Stimulated activated CD8-positive, alpha-beta memory T cell treated with anti-CD3 and anti-CD28 coated beads, Interleukin-7, amount 100 ng/mL, for 48 hours (primary cell): Measurements from ENCODE around the gene FXN.
"Not testable (repeated sequence)": the region's sequence is repeated elsewhere in the genome, so short reads cannot be mapped to it uniquely, and the experiment has no call there.

ENCODE experiments used
- DNase-seq, 2 donors: peaks; one replicate each; pipeline ENCODE4 v3.0.0-alpha.2; 2020; ENCODE audit warnings: low read depth in 1 of 2; ENCODE audit errors: extremely low read depth in 1 of 2

FXN gene

DNA sequence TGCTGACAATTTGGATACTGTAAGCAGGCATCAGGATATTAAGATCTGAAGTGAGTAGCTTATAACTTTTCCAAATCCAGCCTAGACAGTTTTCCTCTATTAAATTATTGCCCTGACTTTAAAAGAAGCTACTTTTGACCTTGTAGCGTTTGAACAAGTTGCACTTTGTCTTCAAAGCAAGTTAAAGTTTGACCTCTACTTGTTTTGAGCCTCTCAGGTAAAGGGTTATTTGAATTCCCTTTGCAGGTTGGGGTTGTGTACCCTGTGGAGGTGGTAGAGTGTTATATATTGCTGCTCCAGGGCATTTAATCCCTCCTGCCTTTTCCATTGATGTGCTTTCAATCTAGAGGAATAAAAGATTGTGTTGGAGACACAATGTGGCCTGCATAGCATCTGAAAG lies 30.1 kb downstream of the FXN start:
- DNase-seq: no peak

DNA sequence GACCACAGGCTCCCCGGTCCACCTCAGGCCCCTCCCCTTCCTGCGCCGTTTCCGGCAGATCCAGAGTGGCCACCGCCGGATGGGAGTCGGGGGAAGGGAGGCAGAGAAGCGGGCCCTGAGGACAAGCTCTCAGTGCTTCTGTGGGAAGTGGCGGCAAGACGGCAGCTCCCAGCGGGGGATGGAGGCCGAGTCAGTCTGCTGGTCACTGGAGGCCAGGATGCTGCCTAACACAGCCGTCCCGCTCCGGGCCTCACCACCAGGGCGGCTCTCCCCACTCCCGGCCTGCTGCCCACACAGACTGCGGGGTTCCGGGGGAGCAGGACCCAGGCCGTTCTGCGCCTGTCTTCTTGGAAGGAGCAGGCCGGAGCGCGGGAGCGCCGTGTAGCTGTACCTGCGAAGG lies 31.4 kb downstream of the FXN start:
- no peak for DNase-seq

DNA sequence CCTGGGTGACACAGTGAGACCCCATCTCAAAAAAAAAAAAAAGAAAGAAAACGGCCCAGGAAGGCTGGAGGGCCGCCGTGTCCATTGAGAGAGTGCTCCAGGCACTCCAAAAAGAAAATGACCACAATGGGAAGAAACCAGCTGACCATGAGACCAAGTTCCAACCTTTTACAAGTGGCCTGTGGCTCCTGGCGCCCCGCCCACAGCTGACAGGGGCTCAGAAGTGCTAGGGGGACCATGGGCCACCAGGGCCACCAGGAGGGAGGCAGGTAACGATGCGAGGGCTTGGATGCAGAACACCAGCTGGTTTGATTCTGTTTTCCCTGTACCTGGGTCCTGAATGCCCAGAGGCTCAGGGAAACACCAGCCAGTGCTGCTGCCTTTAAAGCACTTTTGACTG lies 34.6 kb downstream of the FXN start:
- DNase-seq: no peak

DNA sequence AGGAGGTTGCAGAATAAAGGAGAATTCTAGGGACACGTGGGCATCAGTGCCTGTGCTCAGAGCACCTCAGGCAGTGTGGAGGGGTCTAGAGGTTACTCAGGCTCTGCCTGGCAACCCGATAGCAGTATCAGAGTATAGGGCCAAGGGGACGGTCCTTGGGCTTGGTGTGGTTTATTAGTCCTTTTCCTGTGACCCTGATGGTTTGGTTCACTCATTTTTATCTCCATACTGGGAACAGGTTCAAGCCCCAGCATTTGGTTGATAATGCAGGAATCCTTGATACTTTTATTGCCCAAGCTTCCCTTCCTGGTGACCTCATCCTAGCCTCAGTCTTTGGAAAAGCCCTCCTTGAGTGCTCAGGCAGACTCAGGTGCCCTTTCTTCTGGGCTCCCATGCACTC lies 35.5 kb downstream of the FXN start:
- no peak for DNase-seq

DNA sequence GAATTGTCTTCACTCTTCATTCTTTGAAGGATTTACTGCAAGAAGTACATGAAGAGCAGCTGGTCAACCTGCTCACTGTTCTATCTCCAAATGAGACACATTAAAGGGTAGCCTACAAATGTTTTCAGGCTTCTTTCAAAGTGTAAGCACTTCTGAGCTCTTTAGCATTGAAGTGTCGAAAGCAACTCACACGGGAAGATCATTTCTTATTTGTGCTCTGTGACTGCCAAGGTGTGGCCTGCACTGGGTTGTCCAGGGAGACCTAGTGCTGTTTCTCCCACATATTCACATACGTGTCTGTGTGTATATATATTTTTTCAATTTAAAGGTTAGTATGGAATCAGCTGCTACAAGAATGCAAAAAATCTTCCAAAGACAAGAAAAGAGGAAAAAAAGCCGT lies 37.6 kb downstream of the FXN start:
- DNase-seq: no peak

DNA sequence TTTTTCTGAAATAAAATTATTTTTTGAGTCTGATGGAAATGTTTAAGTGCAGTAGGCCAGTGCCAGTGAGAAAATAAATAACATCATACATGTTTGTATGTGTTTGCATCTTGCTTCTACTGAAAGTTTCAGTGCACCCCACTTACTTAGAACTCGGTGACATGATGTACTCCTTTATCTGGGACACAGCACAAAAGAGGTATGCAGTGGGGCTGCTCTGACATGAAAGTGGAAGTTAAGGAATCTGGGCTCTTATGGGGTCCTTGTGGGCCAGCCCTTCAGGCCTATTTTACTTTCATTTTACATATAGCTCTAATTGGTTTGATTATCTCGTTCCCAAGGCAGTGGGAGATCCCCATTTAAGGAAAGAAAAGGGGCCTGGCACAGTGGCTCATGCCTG lies 39.2 kb downstream of the FXN start:
- no peak for DNase-seq

DNA sequence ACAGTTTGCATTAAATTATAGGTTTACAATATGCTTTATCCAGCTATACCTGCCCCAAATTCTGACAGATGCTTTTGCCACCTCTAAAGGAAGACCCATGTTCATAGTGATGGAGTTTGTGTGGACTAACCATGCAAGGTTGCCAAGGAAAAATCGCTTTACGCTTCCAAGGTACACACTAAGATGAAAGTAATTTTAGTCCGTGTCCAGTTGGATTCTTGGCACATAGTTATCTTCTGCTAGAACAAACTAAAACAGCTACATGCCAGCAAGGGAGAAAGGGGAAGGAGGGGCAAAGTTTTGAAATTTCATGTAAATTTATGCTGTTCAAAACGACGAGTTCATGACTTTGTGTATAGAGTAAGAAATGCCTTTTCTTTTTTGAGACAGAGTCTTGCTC lies 41.0 kb downstream of the FXN start:
- DNase-seq: no peak

DNA sequence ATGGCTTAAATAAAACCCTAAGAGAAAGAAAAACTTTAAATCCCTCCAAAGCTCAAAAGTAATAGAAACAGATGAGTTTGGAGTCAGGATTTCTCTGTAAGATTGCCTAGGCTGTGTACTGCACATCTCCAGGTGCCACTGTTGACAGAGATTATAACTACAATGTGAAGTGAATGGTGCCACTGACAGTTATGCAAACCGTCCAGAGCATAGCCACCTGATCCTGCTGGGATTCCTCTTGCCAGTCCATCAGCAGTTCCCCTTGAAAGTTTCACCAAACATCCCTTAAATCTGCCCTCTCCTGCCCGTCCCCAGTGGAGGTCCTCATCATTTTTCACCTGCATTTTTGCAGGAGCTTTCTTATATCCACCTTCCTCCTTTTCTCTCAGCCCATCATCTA lies 42.5 kb downstream of the FXN start:
- DNase-seq: no peak

DNA sequence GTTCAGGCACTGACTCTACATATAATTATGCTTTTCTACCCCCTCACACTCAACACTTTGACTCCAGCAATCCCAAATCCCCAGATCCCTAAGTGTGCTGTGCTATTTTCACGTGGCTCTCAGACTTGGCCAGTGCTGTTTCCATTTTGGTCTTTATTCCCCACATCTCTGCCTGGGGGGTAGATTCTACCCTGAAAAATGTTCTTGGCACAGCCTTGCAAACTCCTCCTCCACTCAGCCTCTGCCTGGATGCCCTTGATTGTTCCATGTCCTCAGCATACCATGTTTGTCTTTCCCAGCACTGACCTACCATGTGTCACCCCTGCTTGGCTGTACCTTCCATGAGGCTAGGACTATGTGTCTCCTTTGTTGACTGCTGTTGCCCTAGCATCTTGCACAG lies 43.0 kb downstream of the FXN start:
- DNase-seq: no peak

DNA sequence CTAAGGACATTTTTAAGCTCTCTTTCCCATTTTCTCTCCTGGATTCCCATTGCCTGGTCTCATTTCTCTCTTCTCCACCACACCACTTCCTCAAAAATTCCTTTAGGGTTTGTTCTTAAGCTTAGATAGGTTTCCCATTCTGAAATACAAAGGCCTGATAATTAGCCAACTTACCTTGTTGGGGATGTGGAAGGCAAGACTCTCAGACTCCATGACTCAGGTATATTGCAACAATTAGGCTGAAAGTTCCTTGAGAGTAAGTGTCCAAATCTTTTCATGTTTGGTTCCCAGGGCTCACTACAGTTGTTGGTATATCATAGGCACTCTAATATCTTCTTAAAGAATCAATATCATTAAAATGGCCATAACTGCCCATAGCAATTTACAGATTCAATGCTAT lies 43.6 kb downstream of the FXN start:
- DNase-seq: no peak

DNA sequence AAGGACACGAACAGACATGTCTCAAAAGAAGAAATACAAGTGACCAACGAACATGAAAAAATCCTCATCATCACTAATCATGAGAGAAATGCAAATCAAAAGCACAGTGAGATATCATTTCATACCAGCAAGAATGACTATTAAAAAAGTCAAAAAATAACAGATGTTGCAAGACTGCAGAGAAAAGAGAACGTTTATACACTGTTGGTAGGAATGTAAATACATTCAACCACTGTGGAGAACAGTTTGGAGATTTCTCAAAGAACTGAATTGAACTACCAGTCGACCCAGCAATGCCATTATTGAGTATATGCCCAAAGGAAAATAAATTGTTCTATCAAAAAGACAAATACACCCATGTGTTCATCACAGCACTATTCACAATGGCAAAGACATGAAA lies 45.7 kb downstream of the FXN start:
- no peak for DNase-seq

DNA sequence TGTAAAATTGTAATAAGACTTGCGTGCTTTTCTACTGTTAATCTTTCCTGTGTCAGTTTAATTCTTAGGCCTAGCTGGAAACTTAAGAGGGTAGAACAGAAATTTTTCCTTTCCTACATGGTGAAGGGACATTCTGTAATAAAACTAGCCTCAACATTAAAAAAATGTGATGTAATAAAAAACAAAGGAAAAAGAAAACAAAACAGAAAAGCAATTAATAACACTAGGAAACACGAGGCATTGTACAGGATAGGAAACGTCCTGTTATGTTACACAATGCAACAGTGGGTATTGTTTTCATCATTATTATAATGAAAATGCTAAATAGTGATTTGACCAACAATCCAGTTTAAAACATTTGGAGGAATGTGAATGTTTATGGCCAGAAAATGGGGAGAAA lies 47.8 kb downstream of the FXN start:
- DNase-seq: no peak

DNA sequence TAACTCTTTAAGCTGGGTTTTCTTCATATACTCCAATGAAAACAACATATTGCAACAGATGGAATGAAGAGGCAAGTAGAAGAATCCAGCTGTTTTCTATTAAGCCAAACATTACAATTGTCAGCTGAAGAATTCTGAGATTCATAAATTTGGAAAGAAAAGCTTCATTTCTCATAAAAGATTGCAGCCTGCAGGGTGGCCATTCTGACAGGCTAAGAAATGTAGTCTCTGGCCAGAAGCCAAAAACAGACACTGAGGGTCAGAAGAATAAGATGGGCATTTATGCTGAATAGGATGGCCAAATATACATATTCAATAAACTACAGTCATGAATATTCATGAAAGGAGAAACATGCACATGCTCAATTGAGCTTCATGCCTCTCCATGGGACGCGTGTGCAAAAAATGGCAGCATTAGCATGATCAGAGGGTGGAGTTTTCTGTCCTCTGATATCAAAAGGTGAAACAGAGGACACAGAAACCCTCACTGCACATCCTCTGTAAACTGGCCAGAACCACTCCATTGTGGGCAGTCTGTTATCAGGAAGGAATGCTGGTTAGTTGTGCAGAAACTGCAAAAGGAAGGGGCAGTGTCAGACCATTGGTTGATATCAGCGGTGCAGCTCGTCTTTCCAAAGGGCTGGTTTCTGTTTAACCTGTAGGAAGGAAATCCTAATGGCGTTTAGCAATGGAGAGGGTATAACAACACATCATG lies 50.2 kb downstream of the FXN start:
- DNase-seq: no peak

DNA sequence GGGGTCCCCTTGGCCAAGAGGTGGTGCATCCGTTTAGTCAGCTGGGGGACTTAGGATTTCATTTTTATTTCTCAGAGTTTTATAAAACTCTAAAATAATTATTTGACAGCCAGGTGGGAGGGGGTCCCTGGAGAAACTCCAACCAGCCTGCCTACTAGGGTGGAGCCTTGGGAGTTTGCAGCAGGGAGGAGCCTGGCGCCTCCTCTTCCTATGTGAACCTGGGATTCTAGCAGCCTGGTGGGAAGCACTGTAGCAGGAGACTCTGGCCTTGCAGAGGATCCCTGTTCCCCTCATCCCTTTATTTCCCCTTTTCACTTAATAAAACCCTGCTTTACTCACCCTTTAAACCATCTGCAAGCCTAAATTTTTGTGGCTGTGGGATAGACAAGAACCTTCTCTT lies 50.8 kb downstream of the FXN start:
- DNase-seq: no peak

DNA sequence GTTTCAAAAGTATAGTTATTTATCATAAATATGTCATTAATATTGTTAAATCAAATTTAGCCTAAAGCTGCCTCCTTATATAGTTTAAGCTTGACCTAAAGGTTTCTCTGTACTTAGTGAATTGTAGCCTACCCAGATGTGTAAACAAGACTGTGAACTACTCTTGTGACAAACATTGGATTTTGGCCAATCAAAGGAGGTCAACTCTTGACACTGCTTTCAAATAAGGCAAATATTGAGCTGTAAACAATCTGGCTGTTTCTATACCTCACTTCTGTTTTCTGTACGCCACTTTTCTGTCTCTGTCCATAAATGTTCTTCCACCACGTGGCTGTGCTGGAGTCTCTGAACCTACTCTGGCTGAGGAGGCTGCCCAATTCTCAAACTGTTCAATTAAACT lies 51.2 kb downstream of the FXN start:
- DNase-seq: no peak

DNA sequence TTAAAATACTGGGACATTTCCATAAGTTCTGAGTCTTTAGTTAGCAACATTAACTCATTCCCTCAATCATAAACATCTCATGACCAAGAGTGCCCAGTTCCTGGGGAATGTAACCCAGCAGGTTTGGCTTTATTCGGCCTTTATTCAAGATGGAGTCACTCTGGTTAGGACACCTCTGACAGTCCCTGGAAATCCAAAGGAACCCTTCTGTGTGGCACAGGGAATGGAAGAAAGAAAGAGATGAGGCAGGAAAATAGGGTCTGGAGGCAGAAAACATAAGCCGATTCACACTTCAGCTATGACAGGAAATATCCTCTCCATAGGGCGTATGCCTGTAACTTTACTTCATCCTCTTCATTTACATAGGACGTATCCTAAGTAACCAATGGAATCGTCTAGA lies 53.5 kb downstream of the FXN start:
- no peak for DNase-seq

DNA sequence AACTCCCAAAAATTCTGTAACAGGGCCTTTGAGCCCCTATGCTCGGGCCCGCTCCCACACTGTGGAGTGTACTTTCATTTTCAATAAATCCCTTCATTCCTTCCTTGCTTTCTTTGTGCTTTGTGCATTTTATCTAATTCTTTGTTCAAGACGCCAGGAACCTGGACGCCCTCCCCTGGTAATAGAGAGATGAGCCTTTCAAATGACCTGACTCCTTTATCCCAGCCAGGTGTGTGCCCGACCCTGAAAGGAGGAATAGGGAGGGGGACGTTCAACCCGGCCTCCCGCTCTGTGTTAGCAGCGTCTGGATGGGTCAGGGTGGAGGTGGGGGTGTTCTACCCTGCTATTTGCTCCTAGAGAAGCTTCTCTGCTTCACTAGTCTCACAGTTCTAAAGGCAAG lies 53.9 kb downstream of the FXN start:
- DNase-seq: no peak

DNA sequence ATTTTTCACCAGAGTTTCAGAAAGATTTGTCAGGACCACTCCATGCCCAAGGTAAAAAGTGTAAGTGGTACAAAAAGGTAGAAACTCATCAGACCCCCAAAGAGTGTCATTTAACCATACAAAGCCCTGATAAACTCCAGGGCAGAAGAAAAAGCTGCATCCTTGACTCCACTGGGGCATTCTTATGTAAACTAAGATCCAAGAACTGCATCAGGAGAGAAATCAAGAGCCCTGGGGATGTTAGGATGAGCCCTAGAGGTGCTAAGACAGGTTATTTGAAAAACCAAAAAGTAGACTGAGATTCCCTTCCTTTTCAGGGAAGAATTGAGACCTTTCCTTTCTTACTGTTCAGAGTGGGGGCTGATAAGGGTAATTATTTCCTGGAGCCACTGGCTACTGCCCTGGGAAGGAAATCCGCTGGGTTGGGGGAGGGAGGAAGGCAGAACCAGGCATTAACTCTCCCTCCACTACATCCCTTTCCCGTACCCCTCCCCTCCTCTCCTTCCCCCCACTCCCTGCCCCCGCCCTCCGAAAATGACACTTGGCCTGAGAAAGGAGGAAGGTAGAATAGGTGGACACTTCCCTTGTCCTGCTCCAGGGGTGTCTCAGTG lies 54.7 kb downstream of the FXN start:
- no peak for DNase-seq

DNA sequence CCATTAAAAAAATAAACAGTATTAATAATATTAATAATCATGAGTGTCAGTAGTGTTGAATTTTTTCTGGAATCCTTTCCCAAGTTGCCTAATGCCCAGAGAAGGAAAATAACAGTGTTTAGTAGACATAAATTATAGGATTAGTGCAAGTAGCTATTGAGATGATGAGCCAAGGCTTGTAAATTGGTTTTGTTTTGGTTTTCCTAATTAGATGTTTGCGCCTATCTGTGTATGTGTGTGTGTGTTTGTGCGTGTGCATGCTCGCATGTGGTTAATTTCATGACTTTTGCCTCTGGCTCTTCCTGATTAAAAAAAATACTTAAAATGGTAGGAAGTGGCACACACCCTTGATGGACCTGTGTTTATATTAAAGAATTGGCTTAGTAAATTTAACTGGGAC lies 55.4 kb downstream of the FXN start:
- DNase-seq: no peak

DNA sequence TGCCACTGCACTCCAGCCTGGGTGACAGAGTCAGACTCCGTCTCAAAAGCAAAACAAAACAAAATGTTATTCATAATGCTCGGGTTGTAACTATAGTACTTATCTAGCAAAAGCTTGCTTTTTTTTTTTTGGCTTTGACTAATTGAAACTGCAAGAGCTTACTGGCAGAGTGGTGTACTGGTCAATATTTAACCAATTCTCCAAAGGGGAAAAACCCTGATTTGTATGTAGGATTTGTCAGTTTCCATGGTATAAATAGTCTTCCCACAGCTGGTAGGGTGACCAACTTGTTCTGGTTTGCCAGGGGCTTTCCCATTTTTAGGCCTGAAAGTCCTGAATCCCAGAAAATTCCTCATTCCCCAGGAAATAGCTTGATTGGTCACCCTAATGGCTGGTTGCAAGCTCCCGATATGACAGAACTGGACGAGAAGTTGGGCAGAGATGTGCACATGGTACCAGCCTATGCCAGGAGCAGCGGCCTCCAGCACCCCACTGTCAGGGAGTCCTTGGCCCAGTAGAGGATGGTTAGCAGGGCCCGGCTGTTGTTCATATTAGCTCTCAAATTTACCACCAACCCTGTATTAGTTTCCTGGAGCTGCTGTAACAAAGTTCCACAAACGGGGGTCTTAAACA lies 58.0 kb downstream of the FXN start:
- DNase-seq: no peak

DNA sequence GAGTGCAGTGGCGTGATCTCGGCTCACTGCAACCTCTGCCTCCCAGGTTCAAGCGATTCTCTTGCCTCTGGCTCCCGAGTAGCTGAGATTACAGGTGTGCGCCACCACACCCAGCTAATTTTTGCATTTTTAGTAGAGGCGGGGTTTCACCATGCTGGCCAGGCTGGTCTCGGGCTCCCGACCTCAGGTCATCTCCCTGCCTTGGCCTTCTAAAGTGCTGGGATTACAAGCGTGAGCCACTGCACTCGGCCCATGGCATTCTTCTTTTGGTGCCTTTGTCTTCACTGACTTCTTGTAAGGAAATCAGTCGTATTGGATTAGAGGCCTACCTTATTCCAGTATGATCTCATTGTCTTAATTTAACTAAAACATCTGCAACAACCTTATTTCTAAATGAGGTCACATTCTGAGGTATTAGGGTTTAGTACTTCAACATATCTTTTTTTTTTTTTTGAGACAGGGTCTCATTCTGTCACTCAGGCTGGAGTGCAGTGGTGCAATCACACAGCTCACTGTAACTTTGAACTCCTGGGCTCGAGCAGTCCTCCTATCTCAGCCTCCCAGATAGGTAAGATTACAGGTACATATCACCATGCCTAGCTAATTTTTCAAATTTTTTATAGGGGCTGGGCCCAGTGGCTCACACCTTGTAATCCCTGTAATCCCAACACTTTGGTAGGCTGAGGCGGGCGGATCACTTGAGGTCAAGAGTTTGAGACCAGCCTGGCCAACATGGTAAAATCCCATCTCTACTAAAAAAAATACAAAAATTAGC lies 59.0 kb downstream of the FXN start:
- not testable (repeated sequence) for DNase-seq

DNA sequence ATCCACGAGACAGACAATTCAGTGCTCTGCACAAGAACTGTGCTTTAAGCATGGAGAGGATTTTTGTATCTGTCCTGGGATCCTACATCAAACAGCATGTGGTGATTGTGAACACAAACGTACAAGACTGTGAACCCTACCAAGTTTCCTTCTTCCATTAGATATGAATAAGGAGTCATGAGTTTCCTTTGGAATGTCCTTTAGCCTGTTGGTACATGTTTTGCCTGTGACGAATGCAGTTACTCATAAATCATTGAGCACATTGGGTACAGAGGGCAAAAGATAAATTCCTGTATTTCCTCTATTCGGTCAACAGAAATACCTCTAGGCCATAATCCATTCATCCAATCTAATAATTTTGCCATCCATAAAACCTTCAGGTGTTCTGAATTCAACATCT lies 61.5 kb downstream of the FXN start:
- DNase-seq: no peak
